GM04503 (cell line): ENCODE data around the gene ZNF618.

Experiments
- DNase-seq: peaks from one replicate; pipeline ENCODE4 v3.0.0-alpha.2; 2012; ENCODE audit warnings: low read depth

Gene ZNF618

DNA sequence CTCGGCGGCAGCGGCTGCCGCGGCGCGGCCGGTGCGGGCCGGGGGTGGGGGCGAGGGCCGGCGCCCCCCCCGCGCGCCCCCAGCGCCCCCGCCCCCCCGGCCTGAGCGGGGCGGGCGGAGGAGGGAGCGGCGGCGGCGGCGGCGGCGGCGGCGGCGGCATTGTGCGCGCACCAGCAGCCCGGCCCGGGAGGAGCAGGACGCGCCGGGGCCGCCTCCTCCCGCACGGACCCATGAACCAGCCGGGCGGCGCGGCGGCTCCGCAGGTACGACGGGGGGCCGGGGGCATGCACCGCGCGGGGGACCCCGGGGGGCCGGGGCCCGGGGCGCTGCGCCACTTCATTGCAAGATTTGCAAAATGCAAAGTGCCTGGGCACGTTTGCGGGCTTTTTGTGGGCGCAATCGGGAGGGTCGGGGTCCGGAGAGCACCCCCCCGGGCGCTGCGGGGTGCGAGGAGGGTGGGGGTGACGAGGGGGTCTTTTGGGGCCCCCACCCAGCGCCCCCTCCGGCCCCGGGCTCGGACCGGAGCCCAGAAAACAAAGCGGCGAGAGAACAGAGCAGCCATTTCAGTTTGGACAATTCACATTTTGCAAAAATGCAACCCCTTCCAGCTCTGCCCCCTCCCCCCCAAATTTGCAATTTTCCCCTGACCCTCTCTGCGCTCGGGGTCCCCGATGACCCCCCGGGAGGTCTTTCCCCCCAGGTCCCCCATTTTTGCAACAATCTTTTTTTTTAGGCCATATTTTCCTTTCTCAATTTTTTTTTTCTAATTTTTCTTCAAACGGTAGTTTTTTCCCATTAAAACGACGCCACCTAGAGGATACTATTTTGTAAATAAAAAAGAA lies at the start of gene ZNF618:
TSS of gene ZNF618 (plus strand) at position 159 of the 842 bp plus-strand sequence. CDS start at position 231, 72 bp downstream.
- DNase-seq = no peak

DNA sequence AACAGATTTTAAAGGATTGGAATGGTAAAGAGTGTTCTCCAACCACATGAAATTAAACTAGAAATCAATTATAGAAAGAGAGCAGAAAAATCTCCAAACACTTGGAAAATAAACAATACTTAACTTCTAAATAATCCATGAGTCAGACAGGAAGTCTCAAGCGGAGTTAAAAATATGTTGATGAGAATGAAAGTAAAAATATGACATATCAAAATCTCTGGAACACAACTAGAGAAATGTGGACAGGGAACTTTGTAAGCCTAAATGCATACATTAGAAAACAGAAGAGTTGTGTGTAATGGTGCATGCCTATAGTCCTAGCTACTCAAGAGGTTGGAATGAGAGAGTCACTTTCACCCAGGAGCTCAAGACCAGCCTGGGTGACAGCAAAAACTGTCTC lies 47.9 kb upstream of the ZNF618 start:
- no peak for DNase-seq

DNA sequence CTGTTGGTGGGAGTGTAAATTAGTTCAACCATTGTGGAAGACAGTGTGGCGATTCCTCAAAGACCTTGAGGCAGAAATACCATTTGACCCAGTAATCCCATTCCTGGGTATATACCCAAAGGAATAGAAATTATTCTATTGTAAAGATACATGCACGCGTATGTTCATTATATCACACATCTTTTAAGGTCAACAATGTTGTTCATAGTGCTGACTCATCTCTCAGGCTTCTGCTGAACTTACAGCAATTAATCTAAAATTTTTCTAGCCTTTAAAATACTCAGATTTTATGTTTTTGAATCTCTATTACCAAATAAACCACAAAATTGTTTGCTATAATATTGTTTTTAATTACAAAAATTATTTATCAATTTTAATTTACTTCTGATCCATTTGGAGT lies 38.8 kb upstream of the ZNF618 start:
- no peak for DNase-seq

- DNase-seq = no peak
These were observed 34.0 kb upstream of the ZNF618 start for GRCh38 chr9:113842086-113842485.

DNA sequence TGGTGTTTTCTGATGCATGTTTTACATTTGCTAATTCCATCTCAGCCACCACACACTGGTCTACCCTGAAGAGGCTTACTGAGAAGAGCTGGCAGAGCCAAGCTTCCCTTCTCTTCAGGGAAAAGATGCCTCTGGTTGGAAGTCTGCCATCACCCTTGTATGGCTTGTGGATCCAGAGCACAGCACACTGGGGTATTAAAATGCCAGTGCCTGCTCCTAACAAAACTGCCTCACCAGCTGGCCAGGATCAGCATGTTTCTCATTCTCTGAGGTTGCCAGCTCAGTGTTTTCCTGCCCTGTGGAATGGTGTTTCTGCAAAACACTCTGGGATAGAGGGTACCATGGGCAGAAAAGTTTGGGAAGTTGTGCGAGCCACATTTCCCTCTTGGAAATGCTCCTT lies 31.6 kb upstream of the ZNF618 start:
- DNase-seq = no peak

DNA sequence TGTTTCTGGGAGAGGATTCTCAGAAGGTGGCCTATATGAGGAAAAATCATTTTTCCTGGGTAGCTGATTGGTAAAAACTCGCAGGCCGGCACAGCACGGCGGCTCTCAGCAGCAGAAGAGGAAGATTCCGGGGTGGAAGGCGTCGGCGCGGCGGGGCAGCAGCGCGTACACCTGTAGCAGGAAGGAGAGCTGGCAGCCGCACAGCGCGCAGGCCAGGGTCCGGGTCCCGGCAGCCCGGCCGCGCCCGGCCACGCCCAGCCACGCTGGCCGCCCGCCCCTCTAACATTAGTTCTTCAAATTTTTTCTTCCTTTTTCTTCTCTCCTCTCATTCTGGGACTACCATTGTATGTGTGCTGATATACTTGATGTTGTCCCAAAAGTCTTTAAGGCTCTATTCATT lies 24.8 kb upstream of the ZNF618 start:
- no peak for DNase-seq

- no peak for DNase-seq
These were observed 24.2 kb upstream of the ZNF618 start for GRCh38 chr9:113851873-113852272.

DNA sequence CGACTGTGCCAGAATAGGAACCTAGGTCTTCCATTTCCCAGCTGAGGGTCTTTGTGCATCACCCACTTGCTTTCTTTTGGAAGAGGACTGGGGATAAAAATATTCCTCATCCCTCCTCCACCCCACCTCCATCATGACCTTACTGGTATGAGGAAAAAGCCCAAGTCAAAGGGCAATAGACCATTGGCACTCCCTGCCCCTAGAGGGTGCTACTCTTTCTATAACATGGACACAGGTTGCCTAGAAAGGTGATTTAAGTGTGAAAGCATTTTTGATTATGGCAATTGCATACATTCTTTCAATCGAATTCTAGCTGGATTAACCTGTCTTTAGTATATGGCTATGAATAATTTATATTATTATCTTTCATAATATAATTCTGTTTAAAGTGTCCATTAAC lies 22.8 kb upstream of the ZNF618 start:
- DNase-seq = no peak

DNA sequence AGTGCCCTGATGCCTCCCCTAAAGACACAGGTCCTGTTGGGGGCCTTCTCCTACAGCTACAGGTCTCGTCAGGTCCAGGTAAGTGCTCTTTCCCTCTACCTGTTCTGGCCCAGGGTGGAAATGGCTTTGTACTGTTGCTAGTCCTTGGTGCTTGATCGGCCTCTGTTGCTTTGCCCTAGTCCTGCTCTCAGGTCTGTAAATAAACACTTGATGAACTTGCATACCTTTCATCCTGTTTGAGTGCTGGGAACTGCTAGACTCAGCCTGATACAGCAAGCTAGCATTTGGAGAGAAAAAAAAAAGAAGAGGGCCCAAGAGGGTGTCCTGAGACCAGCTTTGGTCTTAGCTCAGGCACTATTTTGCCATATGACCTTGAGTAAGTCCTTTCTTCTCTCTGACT lies 21.8 kb upstream of the ZNF618 start:
- no peak for DNase-seq

DNA sequence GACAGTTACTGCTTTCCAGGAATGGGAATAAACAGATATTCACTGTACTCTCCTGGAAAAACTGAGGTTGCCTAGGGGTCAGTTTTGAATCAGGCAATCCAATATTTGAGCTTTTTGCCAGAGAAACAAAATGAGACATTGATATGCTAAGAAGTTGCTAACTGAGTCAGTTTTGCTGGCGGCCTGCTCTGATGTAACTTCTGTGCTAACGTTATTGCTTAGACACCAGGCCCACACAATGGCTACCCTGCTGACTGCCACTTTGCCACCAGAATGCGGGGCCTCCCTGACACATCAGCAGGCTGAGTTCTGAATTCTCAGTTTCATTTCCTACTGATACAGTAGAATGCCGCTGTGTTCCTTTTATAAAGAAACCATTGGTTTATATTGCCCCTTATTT lies 18.2 kb upstream of the ZNF618 start:
- no peak for DNase-seq

DNA sequence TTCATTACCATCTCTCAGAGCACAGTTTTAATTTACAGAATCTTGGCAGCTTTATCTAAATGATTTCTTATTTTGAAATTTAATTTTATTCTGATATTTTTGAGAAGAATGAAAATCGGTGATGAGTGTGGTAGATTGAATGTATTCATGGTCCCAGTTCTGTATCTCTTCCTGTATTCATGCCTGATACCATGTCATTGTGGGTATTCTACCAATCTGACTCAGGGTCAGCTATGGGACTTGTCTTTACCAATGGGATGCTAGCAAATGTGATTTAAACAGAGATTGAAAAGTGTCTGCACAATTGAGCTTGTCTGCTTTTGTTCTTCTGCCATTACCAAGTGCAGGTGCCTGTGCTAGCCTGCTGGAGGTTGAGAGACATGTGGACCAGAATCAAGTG lies 17.8 kb upstream of the ZNF618 start:
- DNase-seq = no peak

GRCh38 chr9:113863345-113863744 lies 12.8 kb upstream of the ZNF618 start:
- no peak for DNase-seq

- DNase-seq = no peak
These were observed 7.6 kb upstream of the ZNF618 start for GRCh38 chr9:113868501-113868900.

- no peak for DNase-seq
These were observed 3.5 kb upstream of the ZNF618 start for GRCh38 chr9:113872485-113873143.

GRCh38 chr9:113873446-113873845 lies 2.7 kb upstream of the ZNF618 start:
- no peak for DNase-seq

GRCh38 chr9:113873926-113874325 lies 2.2 kb upstream of the ZNF618 start:
- DNase-seq = no peak

DNA sequence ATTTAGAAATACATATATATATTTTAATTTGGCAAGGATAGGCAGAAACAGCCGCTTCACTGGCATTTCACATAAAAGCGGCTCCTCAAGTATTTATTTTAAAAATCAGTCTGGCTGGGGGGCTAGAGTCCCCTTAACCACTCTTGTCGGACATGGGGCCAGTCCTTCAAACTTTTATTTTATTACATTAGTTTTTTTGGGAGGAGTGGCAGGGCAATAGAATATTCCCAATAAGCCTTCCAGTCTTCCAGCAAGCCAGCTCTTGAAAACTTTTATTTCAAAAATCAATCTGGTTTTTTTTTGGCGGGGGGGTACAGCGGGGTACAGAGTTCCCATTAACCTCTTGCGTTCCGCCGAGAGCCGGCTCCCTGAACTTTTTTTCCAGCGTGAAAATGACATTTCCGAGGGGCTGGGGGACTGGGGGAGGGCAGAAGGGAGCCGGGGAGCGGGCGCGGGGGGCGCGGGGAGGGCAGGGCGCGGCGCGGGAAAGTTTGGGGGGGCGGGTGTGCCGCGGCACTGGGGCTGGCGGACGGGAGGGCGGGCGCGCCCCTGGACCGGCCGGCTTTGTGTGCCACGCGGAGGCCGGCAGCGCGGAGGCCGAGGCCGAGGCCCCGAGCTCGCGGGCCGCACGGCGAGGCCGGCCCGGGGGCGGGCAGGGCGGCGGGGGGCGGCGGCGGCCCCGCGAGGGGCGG lies 504 bp upstream of the ZNF618 start:
- no peak for DNase-seq

DNA sequence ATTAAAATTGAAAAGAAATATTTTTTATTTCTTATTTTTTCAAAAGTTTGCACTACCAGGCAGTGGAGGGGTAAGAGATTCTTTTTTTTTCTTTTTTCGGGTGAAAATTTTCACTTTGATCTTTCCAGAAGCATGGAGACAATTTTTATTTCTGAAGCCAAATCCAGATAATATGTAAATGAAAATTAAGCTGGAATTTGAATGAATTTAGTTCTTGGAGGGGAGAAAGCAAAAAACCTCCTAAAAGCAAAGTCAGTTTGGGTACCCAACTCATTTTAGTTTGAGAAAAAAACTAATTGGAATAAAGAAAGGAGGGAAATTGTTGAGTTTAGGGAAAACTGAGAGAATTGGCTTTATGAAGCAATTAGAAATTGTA lies 872 bp downstream of the ZNF618 start:
- no peak for DNase-seq

GRCh38 chr9:113879318-113879717 lies 3.2 kb downstream of the ZNF618 start:
- no peak for DNase-seq

GRCh38 chr9:113879911-113880310 lies 3.8 kb downstream of the ZNF618 start:
- DNase-seq = no peak

DNA sequence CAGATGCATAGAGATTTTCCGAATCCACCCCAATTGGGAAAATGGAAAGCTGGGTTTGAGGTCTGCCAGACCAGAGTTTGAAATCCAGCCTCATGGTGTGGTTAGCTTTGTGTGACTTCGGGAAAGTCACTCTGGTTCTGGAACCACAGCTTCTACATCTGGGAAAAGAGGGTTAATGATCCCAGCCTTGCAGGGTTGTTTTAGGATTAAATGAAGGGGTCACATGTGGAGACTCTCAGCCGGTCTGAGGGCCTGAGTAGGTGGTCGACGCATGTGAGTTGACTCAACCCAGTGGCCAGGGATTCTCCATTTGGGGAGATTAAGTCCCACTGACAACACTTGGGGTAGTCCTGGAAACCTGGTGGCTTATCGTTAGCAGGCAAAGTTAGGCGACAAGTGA lies 6.1 kb downstream of the ZNF618 start:
- no peak for DNase-seq

- DNase-seq = no peak
These were observed 6.6 kb downstream of the ZNF618 start for GRCh38 chr9:113882636-113883164.
